ENCODE data around the gene NCAM1.

Gene NCAM1

GRCh38 chr11:112961146-112961668 lies at the start of gene NCAM1:
Gene NCAM1, plus strand, starts transcription at chr11:112961420.
- POLR2A ChIA-PET: interaction anchor here (0.7 to 1.0 kb wide), 5 partner anchors 37 to 177 kb away, joined by 3 read pairs; no protein-coding TSS in a partner anchor
- H3K27ac ChIP-seq (ENCODE audit: extremely low read depth, low read depth, low read length): peak within 1 kb of the TSS; percentile 35
- CTCF ChIA-PET: interaction anchor here (0.6 to 1.6 kb wide), 4 partner anchors 236 to 875 kb away, joined by 3 to 7 read pairs (median 6); no protein-coding TSS in a partner anchor
- H3K9me3 ChIP-seq (ENCODE audit: control insufficient read depth, insufficient read depth, low read depth, low read length): no peaks in the 10 kb centered on the region
- peak within 1 kb of the TSS; percentile 79 for H3K4me3 ChIP-seq (ENCODE audit: low read depth, low read length)
- no peaks in the 10 kb centered on the region for H3K36me3 ChIP-seq (ENCODE audit: control insufficient read depth in 2 of 2, insufficient read depth in 1 of 2, low read length in 2 of 2)
- H3K4me1 ChIP-seq (ENCODE audit: control insufficient read depth, insufficient read depth, low read length): peaks cover 6% of the 10 kb centered on the region; the same call in 1 of the 2 replicates
- TF ChIP-seq ZSCAN18 (tag by site-specific recombination; IDR thresholded peaks at IDR 0.05): peak; percentile 86; the same call in 1 of the 2 replicates
- TF ChIP-seq ZSCAN5A (tag by site-specific recombination; IDR thresholded peaks at IDR 0.05): 0 out of 2 replicates have a peak, but pooled peaks have one; percentile 49
- peak; percentile 60 for TF ChIP-seq ZSCAN4 (tag by site-specific recombination; IDR thresholded peaks at IDR 0.05)
- peak; percentile 96 for TF ChIP-seq KLF17 (tag by site-specific recombination; IDR thresholded peaks at IDR 0.05)
- peak; percentile 39 for TF ChIP-seq ZBTB11 (tag by site-specific recombination; conservative IDR thresholded peaks at IDR 0.05; ENCODE audit: low read depth)
- TF ChIP-seq SCRT2 (tag by site-specific recombination; IDR thresholded peaks at IDR 0.05): no peak; the same call in 1 of the 2 replicates
- no peak for TF ChIP-seq ZNF138 (tag by site-specific recombination; IDR thresholded peaks at IDR 0.05; ENCODE audit: borderline replicate concordance)
- peak; percentile 93 for TF ChIP-seq ZNF18 (tag by site-specific recombination; IDR thresholded peaks at IDR 0.05)
- peak; percentile 80 for TF ChIP-seq ZNF76 (tag by site-specific recombination; IDR thresholded peaks at IDR 0.05; ENCODE audit: borderline replicate concordance, low read depth)
- peak; percentile 77; the same call in 1 of the 2 replicates for TF ChIP-seq BCL11A (tag by site-specific recombination; IDR thresholded peaks at IDR 0.05; ENCODE audit: low read depth)
- no peak for TF ChIP-seq ZNF292 (tag by site-specific recombination; IDR thresholded peaks at IDR 0.05; ENCODE audit: borderline replicate concordance, low read depth)
- TF ChIP-seq ZNF529 (tag by site-specific recombination; IDR thresholded peaks at IDR 0.05; ENCODE audit: insufficient replicate concordance): no peak
- peak; percentile 83 for TF ChIP-seq EGR2 (tag by site-specific recombination; IDR thresholded peaks at IDR 0.05; ENCODE audit: low read depth)
- no peak for TF ChIP-seq ZNF544 (tag by site-specific recombination; IDR thresholded peaks at IDR 0.05)
- no peak for TF ChIP-seq ZNF701 (tag by site-specific recombination; IDR thresholded peaks at IDR 0.05)
- TF ChIP-seq ZBTB17 (tag by site-specific recombination; IDR thresholded peaks at IDR 0.05): peak; percentile 98
- peak; percentile 96 for TF ChIP-seq ZEB2 (tag by site-specific recombination; IDR thresholded peaks at IDR 0.05)
- TF ChIP-seq ZNF639 (tag by site-specific recombination; IDR thresholded peaks at IDR 0.05): peak; percentile 95
- no peak for TF ChIP-seq ZNF274 (IDR thresholded peaks at IDR 0.05; ENCODE audit: low read length)
- TF ChIP-seq ZNF274 (tag by site-specific recombination; IDR thresholded peaks at IDR 0.05; ENCODE audit: borderline replicate concordance): no peak
- TF ChIP-seq ZNF600 (tag by site-specific recombination; IDR thresholded peaks at IDR 0.05): 0 out of 2 replicates have a peak, but pooled peaks have one; percentile 29
- no peak for TF ChIP-seq ZNF449 (tag by site-specific recombination; IDR thresholded peaks at IDR 0.05)
- TF ChIP-seq ZNF521 (tag by site-specific recombination; IDR thresholded peaks at IDR 0.05): no peak

All from HEK293 (cell line).